ENCODE data around the gene AARS1. TPM values are rescaled to one million over a fixed set of nuclear protein-coding genes. Genes with fewer than 3 reads are reported as not detected.

AARS1 gene
- 98.0 to 111 TPM (median 104 TPM) in 5 replicates for total RNA-seq (2022; extraction: Qiagen RNA extraction; ENCODE audit: low read depth)

DNA sequence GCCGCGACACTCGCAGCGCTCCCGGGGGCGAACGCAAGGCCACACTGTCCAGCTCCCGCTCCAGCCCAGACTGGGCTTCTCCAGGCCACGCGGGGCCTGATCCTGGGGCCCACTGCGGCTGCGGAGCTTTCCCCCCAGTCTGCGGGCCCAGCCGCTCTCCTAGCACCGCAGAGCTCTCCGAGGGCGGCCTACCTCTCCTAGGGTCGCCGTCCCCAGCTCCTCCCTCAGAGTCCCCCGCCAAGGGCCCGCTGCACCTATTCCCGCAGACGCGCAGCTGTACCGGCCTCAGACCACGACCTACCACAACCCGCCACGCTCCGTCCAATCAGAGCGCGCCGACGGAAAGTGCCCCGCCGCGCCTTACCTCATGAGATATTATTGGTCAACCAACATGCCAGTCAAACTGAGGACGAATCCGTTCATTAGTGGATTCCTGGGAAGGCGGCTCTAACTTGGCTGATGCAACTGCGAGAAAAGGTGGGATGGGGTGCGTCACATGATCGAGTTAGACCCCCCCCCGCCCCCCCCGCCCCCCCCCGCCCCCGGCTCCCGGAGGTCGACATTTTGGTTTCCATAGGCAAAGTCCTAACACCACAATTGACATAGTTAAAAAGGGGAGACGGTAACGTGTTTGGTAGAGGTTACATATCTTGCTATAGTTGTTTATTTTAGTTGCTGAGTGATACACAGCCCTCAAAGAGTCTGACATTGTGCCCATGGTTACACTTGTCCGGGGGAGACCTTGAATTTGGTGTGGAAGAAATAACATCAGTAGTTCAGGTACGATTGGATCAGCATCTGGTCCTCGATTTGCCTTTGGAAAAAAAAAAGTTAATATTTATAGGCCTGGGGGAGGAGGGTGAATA, at the start of gene AARS1:
Gene AARS1, minus strand, starts transcription at position 278 of the 866 bp plus-strand sequence. CDS start 6,743 bp downstream, outside the sequence.

GRCh38 chr16:70298988-70299938, 10.0 kb upstream of the AARS1 start, which contains the start of gene DDX19B:
Gene DDX19B (plus strand): TSS chr16:70299186. CDS start chr16:70299298, 112 bp downstream.

GRCh38 chr16:70251629-70252354, 37.5 kb downstream of the AARS1 start, which contains the start of gene EXOSC6:
Gene EXOSC6 (minus strand): TSS chr16:70251940. CDS start chr16:70251900, 40 bp downstream.

Other genes with a start within 250 kb of the AARS1 start
- 13.0 to 17.5 TPM (median 14.5 TPM) in 5 replicates for gene PDPR, start 175.2 kb downstream of the AARS1 start, total RNA-seq (2022; extraction: Qiagen RNA extraction; ENCODE audit: low read depth)
- 0.08 to 0.24 TPM (median 0.10 TPM) in 3 of 5 replicates, not detected in the others for gene CLEC18C, start 115.7 kb downstream of the AARS1 start, total RNA-seq (2022; extraction: Qiagen RNA extraction; ENCODE audit: low read depth)
- gene EXOSC6, start 37.6 kb downstream of the AARS1 start, total RNA-seq (2022; extraction: Qiagen RNA extraction; ENCODE audit: low read depth): 12.2 to 15.9 TPM (median 15.3 TPM) in 5 replicates
- 29.3 to 35.7 TPM (median 31.9 TPM) in 5 replicates for gene DDX19B, start 9.7 kb upstream of the AARS1 start, total RNA-seq (2022; extraction: Qiagen RNA extraction; ENCODE audit: low read depth)
- 39.1 to 41.8 TPM (median 40.1 TPM) in 5 replicates for gene DDX19A, start 57.4 kb upstream of the AARS1 start, total RNA-seq (2022; extraction: Qiagen RNA extraction; ENCODE audit: low read depth)
- gene ST3GAL2, start 149.6 kb upstream of the AARS1 start, total RNA-seq (2022; extraction: Qiagen RNA extraction; ENCODE audit: low read depth): 21.6 to 25.1 TPM (median 21.8 TPM) in 5 replicates
- gene FCSK, start 165.1 kb upstream of the AARS1 start, total RNA-seq (2022; extraction: Qiagen RNA extraction; ENCODE audit: low read depth): 4.2 to 6.3 TPM (median 5.7 TPM) in 5 replicates
- gene COG4, start 234.0 kb upstream of the AARS1 start, total RNA-seq (2022; extraction: Qiagen RNA extraction; ENCODE audit: low read depth): 25.2 to 33.8 TPM (median 31.8 TPM) in 5 replicates
- 154 to 236 TPM (median 203 TPM) in 5 replicates for gene SF3B3, start 234.3 kb upstream of the AARS1 start, total RNA-seq (2022; extraction: Qiagen RNA extraction; ENCODE audit: low read depth)

All from A549 treated with CpdA at 1 μM for 4 hours (cell line).